Left kidney (tissue), 2 donors: ENCODE measurements around the gene ECSIT. TPM values are rescaled to one million over a fixed set of nuclear protein-coding genes. Genes with fewer than 3 reads are reported as not detected.

Experiments
- DNase-seq: peaks from one replicate; pipeline ENCODE4 v3.0.0-alpha.2; 2013
- polyA plus RNA-seq: library from polyadenylated mRNA; unstranded; fragments of 120-200 nt; gene quantifications from one replicate; pipeline ENCODE4 v1.2.1, GENCODE V29; 2013; ENCODE audit not compliant: insufficient read length

Gene ECSIT
- polyA plus RNA-seq, 1 donor, result 31.0 TPM

DNA sequence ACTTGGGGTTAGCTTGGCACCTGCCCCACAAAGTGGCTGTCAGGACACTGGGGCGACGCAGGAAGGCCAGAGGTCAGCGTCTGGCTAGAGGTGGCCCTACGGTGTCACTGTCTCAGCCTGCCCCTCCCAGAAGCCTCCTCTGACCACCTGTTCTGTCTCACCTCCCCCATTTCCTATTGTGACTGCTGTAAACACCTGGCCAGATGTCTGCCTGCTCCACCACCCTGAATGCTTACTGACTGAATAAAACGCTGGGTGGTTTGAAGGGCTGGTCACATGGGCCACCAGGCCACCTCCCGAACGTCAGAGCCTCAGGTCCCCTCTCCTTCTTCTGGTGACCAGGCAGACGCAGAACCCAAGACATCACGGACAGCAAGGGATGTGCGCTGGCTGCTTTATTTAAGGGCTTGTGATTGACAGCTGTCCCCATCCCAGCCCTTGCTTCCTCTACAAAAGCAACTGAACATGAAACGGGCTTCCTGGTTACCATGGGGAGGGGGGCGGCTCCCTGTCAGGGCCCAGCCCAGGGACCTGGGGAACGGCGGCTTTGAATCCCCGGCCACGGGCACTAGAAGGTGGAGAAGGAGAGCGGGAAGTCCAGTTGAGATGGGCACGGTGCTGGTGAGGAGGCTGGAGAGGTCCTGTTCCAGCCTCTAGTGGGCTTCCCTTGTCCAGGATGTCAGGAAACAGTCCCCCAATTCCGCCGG, 23.9 kb upstream of the ECSIT start:
- DNase-seq, result no peak

DNA sequence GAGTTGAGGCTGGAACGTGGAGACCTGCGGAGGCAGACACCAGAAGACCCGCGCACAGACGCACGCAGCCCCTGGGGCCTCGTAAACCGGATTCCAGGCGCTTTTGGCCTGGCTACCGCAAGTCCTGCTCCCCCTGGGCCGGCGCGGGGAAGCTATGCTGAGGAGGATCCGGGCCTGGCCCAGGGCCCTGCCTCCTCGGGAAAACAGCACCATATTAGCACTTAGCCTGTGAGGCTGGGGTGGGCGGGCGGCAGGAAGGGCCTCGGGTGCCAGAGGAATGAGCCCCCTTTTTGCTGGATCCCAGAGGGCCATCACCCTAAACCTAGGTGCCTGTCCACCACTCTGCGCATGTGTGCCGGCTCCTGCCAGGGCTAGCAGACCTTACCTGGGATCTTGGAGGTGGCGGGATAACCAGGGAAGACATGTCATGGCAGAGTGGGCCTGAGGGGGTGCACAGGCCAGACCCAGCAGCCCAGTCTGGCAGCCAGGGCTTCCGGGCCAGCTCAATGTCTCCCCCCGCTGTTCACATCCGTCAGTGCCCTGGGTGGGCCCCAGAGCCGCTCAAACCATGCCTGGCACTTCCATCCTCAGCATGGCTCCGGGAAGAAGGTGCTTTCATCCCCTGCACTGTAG, 22.8 kb upstream of the ECSIT start:
- no peak for DNase-seq

DNA sequence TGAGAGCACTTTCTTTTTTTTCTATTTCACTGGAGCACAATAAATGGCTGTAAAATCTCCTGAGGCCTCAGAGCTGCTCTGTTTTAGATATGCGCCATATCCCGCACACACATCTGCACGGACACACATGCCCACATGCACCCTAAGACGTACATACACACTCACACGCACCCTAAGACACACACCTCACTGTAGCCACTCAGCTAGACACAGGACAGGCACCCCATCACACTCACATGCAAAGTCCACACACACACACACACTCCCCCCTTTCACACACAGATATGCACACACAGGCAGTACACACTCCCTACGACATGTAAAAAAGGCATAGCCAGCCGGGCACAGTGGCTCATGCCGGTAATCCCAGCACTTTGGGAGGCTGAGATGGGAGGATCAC, 21.3 kb upstream of the ECSIT start:
- DNase-seq, result no peak

DNA sequence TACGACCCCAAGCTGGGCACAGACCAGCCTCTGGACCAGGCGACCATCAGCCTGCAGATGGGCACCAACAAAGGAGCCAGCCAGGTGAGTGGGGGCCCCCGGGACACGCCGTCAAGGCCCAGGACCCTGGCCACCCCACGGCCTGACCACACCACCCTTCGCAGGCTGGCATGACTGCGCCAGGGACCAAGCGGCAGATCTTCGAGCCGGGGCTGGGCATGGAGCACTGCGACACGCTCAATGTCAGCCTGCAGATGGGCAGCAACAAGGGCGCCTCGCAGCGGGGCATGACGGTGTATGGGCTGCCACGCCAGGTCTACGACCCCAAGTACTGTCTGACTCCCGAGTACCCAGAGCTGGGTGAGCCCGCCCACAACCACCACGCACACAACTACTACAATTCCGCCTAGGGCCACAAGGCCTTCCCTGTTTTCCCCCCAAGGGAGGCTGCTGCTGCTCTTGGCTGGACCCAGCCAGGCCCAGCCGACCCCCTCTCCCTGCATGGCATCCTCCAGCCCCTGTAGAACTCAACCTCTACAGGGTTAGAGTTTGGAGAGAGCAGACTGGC, 20.5 kb upstream of the ECSIT start:
- no peak for DNase-seq

DNA sequence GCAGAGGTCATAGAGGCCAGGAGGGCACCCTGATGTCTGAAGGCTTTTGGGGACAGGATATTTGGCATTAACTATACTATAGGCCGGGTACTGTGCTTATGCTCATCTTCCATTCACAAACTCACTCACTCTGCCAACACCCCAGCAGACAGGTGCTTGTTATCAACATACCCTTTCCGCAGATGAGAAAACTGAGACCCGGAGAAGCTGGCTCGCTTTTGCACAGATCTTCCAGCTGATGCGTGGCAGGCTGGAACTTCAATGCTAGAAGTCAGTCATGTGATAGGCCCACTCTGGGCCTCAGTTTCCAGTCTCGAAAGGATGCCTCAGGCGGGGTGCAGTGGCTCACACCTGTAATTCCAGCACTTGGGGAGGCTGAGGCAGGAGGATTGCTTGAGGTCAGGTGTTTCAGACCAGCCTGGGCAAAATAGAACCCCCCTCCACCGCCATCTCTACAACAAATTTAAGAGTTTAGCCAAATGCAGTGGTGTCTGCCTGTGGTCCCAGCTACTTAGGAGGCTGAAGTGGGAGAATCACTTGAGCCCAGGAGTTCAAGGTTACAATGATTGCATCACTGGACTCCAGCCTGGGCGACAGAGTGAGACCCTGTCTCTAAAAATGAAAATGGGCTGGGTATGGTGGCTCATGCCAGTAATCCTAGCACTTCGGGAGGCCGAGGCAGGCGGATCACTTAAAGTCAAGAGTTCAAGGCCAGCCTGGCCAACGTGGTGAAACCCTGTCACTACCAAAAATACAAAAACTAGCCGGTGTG, 19.2 kb upstream of the ECSIT start:
- DNase-seq, result no peak

DNA sequence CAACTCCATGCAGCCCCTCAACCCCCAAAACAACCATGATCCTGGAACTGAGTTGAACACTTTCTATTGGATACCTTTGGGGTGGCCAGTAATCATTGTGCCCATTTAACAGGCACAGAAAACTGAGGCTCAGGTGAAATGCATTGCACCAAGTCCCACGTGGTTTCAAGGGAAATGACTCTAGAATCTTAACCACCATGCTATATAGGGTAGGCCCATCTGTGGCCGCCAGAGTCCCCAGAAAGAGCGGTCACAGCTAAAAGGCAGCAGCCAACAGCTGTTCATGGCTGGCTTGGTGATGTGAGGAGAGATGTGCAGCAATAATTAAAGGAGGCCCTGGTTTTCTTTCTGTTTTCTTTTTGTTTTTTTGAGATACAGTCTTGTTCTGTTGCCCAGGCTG, 12.3 kb upstream of the ECSIT start:
- DNase-seq, result no peak

DNA sequence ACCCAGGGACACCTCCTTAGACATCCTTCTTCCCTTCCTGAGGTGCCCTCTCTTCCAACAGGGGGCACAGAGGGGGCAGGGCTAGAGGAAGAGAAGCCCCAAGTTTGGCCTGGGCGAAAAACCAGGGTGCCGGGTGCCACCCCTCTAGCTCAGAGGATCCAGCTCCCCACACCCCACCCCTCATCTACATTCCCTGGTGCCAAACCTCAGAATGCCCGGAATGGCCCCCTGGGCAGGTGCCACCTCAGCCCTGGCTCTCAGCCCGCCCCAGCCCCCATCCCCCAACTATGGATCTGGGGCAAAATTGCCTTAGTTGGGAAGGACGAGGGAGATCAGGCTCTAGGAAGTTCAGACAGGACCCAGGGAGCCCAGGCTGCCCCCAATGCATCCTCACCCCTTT, 11.7 kb upstream of the ECSIT start:
- no peak for DNase-seq

DNA sequence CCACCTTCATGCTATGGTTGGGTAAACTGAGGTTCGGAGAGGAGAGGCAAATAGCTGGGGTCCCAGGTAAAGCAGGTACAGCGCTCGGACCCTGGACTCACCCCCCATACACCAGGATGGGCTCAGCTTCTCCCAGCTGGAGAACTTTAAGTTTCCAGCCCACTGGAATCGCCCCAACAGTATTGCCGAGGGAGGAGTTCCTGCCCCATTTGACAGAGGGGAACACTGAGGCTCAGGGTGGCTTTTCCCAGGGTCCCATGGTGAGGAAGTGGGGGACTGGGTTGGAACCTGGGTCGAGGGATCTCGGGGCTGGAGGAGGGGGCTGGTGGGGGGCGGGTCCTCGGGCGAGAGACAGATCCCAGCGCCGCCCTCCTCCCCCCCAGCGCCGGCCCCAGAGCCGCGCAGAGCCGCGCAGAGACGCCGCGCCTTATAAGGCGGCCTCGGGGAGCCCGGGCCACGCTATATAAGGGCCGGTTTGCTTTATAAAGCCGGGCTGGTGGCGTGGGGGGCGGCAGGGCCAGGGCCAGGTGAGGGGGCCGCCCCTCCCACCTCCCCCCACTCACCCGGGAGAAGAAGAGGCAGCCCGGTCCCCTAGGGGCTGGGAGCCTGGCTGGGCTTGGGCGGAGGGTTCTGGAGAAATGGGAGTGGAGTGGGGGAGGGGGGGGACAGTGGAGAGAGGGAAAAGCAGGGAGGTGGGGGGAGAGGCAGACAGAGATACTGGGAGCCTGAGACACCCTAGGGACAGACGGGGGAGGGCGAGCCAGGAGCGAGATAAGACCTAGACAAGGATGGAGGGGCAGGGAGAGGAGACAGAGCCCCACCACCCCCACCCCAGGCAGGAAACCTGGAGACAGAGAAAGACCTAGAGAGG, 10.8 kb upstream of the ECSIT start:
- no peak for DNase-seq

DNA sequence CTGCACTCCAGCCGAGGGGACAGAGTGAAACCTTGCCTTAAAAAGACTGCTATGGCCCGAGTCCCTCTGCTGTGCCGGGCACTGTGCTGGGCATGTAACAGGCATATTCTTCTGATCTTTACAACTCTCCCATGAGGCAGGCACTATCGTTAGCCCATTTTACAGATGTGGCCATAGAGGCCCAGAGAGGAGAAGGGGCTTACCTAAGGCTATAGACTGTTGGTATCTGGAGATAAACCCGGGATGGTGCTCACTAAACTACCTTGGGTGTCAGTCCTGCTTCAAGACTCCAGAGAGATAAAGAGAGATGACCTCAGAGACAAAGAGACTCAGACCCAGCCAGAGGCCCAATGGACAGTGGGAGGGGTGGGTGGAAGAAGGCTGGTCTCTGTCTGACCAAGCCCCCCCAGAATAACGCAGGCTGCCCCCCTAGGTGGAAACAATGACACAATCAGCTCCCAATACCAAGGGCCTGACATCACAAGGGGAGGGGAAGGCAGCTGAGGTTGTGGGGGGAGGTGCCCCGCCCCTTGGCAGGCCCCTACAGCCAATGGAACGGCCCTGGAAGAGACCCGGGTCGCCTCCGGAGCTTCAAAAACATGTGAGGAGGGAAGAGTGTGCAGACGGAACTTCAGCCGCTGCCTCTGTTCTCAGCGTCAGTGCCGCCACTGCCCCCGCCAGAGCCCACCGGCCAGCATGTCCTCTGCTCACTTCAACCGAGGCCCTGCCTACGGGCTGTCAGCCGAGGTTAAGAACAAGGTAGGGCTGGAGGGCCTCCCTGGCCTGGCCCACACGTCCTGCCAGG, 9.5 kb upstream of the ECSIT start, which contains the start of gene CNN1:
TSS of gene CNN1 (plus strand) at position 620 of the 805 bp plus-strand sequence. CDS start at position 697, 77 bp downstream.
- DNase-seq, result no peak

DNA sequence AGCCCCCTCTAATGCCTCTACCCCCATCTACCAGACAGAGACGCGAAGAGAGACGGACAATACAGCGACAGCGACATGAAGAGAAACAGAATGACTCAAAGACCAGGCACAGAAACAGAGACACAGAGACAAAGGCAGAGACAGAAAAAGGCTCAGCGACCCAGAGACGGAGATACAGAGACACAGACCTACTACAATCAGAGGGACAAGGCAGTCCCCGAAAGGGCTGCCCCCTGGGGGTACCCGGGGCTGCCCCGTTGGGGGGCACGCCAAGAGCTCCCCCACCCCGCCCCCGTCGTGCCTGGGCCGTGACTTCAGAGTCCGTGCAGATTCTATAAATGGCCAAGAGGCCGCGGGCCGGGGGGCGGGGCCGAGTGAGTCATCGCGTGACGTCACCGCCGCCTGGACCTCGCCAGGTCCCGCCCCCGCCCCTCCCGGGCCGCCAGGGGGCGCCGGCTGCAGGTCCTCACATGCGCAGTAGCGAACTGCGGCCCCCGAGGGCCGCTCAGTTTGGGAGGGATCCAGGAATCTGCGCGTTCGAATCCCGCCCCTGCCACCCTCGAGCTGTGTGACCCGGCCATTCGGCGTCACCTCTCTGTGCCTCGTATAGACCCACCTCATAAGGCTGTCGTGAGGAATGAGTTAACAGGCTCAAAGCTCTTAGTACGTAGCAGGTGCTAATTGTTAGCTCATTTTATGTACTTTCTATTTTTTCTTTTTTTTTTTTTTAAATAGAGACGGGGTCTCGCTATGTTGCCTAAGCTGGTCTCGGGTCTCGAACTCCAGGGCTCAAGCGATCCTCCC, 7.1 kb upstream of the ECSIT start:
- peak; percentile 79 for DNase-seq

DNA sequence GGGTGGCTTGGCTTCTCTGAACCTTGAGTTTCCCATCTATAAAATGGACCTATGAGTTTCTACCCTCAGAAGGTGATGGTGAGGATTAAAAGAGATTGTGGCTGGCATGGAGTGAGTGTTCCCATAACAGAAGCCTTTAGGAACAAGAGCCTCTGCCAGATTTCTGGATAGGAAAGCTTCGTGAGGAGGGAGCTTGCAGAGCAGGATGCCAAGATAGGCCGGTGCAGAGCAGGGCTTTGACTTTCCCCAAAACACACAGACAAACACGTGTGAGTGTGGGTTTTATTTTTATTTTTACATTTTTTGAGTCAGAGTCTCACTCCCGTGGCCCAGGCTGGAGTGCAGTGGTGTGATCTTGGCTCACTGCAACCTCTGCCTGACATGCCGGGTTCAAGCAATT, 6.0 kb upstream of the ECSIT start:
- no peak for DNase-seq

DNA sequence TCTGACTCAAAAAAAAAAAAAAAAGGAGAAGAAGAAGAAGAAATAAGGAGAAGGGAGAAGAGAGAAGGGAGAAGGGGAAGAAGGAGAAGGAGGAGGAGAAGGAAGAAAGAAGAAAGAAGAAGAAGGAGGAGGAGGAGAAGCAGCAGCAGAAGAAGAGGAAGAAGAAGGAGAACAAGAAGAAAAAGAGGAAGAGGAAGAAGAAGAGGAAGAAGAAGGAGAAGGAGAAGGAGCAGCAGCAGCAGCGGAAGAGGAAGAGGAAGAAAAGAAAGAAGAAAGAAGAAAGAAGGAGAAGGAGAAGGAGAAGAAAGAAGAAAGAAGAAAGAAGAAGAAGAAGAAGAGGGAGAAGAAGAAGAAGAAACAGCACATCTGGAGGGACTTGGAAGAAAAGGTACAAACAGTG, 5.6 kb upstream of the ECSIT start:
- no peak for DNase-seq

DNA sequence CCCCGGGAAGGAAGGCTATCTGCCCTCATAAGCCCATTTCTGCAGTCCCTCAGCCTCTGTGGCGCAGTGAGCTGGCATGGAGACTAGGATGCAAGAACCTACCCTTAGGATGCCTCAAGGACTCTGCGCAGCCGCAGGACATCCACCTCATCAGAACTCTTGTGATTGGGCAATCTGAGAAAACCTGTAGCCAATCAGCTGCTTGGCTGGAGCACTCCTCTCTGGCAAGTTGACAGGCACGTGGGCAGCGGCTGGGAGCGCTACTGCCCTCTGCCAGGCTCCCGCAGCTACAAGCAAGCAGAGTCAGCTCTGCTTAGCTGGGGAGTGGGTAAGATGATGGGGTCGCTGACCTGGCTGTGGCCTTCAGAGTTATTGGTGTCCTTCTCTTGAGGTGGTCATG, 1.5 kb upstream of the ECSIT start:
- DNase-seq, result no peak

DNA sequence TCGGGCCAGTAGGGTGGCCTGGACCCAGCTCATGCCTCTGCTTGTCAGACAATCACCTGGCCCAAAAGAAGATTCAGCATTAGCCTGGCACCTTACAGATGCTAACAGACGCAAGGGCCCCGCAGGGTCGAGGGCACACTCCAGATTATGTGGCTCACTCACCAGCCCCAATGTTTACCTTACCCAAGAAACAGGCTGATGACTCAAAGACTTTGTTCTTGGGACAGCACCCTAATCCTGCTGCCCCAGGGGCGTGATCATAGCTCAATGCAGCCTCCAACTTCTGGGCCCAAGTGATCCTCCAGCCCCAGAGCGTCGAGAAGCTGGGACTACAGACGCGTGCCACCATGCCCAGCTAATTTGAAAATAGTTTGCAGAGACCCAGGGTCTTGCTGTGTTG, 9.8 kb downstream of the ECSIT start:
- no peak for DNase-seq

DNA sequence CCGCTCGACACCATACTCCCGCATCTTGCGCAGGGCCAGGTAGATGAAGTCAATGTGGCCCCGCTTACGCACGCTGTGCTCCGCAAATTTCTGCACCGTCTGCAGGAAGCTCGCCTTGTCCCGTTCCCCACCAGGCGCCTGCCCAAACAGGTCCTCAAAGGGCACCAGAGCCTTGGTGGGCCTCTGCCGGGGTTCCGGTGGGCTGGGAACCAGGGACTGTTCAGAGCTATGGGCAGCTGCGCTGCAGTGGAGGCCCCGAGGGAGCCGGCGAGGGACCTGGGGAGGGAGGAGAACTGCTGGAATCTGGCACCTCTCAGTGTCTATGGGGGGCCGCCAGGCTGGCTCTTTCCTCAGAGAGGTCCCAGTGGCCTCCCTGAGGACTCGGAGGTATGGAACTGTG, 15.0 kb downstream of the ECSIT start:
- DNase-seq, result no peak

DNA sequence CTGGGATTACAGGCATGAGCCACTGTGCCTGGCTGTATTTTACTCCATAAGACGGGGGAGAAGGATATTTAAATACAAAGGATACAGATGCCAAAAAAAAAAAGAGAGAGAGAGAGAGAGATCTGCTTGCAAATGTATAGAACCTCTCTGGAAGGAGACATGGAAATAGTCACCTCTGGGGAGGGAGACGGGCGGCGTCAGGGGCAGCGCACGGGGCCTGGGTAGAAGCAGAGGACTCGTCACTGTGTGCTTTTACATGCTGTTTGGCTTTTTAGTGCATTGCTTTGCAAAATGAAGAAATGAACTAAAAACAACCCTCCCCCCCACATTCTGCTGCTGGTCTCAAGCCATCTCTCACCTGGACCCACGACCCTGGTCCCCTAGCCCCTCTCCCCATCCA, 18.5 kb downstream of the ECSIT start:
- no peak for DNase-seq

DNA sequence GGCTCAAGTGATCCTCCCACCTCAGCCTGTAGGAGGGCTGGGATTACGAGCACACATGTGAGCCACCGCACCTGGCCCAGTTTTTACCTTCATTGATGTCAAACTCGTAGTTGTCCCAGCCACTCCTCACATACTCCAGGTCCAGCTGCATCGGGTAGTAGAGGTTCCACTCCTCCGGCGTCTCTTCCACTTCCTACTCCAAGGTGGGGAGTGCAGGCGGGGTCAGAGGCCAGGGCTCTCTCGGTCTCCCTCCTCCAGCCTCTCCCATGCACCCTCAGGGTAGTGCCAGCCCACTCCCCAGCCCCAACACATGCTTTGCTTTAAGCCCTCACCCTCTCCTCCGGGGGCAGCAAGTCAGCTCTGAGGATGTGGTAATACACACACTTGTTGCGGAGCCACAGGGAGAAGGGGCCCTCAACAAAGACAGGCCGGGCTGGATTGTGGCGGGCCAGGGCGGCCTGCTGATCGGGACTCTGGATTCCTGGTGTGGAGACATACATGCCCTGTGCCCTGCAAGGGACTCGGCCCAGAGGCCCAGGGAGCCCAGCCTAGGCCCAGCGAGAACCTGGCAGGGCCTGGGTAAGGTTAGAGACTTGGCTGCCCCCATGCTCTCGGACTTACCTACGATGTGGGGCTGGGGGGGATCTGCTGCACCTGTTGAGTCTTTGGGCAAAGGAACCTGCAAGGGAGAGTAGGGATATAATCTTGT, 21.4 kb downstream of the ECSIT start:
- DNase-seq, result no peak

DNA sequence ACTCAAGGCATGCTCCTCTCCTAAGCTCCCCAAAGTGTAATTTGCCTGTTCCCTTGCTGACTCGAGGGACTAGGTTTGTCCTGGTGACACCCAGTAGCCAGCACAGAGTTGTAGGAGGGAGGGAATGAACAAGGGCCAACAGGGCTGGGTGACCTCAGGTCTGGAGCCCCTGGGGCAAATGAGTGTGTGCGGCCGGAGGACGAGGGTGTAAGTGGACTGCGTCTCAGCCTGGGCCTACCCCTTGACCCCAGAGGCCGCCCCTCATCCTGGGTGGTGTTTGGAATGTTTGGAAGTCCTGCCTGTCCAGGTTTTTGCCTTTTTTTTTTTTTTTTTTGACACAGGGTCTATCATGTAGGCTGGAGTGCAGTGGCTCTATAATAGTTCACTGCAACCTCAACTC, 22.0 kb downstream of the ECSIT start:
- no peak for DNase-seq

DNA sequence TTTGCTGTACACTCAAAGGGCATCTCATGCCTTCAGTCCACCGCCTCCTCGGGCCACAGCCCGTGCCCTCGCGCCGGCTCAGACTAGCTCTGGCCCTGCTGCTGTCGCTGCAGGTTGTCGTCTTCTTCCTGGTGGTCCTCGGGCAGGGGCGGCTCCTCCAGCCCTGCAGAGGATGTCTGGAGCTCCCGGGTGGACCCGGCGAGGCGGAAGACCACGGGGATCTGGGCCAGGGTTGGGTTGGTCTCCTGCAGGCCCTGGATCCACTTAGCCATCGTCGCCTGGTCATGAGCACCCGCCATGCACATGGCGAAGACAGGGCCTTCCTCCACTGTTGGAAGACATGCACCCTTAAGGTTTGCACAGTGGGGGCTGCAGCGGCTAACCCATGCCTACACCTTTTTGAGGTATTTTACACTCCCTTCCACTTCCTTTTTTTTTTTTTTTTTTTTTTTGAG, 22.8 kb downstream of the ECSIT start:
- DNase-seq, result no peak
